ENCODE results near the gene LSM14A. TPM values are rescaled to one million over a fixed set of nuclear protein-coding genes. Genes with fewer than 3 reads are reported as not detected.

The LSM14A gene
- total RNA-seq, 1 experiment from 2014 or later: 161 TPM

DNA sequence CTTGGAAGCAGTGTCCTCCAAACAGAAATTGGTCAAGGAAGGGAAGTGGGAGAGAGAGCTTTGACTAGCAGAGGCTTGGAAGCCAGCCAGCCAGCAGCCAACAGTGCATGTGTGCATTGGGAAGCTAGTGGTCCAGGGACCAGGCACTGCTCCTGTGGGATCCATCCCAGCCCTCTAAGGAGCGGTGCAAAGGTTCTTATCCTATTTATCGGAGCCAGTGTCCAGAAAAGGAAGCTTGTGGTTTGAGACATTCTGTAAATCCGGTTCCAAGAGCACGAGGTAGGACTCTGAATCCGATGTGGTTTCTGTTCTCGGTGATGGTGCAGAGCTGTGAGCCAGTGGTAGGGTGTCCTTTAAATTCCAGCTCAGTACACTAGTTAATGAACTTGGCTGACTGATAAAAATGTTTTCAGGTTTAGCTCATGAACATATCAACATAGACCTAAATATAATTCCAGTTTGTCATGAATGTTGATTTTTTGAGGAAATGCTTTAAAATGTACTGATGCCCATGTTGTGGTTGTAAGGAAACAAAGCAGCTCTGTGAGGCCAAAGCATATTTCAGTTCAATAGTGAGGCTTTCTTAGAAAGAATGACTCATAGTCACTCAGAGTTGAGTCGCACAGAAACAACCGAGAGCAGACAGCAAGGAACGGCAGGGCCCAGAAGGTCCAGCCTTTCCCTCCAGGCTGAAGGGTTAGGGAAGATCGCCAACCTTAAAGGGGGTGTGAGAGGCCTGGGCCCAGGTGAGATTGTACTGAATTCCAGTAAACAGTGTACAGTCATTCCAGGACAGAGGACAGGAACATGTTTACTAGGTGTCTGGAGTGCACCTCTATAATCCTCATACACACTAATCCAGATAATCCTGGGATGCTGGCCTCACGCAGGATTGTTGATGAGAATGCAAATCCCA lies 60.5 kb downstream of the LSM14A start:
- POLR2A ChIA-PET: interaction anchor here (0.6 to 0.7 kb wide), 2 partner anchors 287 to 940 kb away, joined by 3 to 6 read pairs; no protein-coding TSS in a partner anchor
- DNase-seq (ENCODE audit: low spot score): no peak
- Mint-ChIP-seq H3K4me1 (peaks cover 42% of the 10 kb centered on the region), H3K4me3 (no peak overlapping the region), H3K27ac (peak overlapping the region; percentile 74), H3K36me3 (peaks cover 20% of the 10 kb centered on the region), H3K27me3 (ENCODE audit: low read depth) (no peaks in the 10 kb centered on the region), H3K9me3 (peaks cover 5% of the 10 kb centered on the region)
- ATAC-seq: no peak
- TF ChIP-seq, protein P1, sequence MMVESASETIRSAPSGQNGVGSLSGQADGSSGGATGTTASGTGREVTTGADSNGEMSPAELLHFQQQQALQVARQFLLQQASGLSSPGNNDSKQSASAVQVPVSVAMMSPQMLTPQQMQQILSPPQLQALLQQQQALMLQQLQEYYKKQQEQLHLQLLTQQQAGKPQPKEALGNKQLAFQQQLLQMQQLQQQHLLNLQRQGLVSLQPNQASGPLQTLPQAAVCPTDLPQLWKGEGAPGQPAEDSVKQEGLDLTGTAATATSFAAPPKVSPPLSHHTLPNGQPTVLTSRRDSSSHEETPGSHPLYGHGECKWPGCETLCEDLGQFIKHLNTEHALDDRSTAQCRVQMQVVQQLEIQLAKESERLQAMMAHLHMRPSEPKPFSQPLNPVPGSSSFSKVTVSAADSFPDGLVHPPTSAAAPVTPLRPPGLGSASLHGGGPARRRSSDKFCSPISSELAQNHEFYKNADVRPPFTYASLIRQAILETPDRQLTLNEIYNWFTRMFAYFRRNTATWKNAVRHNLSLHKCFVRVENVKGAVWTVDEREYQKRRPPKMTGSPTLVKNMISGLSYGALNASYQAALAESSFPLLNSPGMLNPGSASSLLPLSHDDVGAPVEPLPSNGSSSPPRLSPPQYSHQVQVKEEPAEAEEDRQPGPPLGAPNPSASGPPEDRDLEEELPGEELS (CRISPR knock-in tag; IDR thresholded peaks at IDR 0.05): no peak
- TF ChIP-seq TEAD4 (CRISPR knock-in tag; IDR thresholded peaks at IDR 0.05) (no peak), ZBTB21 (CRISPR knock-in tag; IDR thresholded peaks at IDR 0.05; ENCODE audit: borderline replicate concordance) (no peak), MXD4 (CRISPR knock-in tag; IDR thresholded peaks at IDR 0.05; ENCODE audit: borderline replicate concordance) (no peak)
- CTCF ChIA-PET: interaction anchor here (0.5 to 3.6 kb wide), 4 partner anchors 9 to 120 kb away, joined by 3 to 28 read pairs (median 4); no protein-coding TSS in a partner anchor

DNA sequence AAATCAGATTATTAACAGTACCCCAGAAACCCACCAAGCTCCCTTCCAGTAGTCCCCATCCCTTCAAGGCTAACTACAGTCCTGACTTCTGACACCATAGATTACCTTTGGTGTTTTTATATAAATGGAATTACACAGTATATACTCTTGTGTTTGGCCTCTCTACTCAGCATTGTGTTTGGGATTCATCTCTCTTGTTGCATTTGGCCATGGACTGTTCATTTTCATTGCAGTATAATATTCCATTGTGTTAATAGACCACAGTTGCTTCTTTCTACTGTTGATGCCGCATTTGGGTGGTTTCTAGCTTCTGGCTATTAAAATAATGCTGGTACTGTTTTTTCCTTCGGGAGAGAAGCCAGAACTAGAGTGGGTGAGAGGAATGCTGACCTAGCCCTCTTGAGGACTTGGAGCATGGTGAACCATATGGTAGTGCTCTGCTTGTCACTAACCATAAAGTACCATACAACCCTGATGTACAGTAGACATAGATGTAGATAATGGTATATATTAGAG lies 63.2 kb downstream of the LSM14A start:
- no peak overlapping the region for H3K4me3 Mint-ChIP-seq
- DNase-seq (ENCODE audit: low spot score) (no peak), ATAC-seq (no peak)
- peaks cover 5% of the 10 kb centered on the region for H3K9me3 Mint-ChIP-seq
- H3K4me1 Mint-ChIP-seq: peaks cover 41% of the 10 kb centered on the region
- ChIA-PET POLR2A (no interaction called here), CTCF (interaction anchor here (1.6 kb wide), 1 partner anchor 124 kb away, joined by 3 read pairs; no protein-coding TSS in a partner anchor)
- no peaks in the 10 kb centered on the region for H3K27me3 Mint-ChIP-seq (ENCODE audit: low read depth)
- H3K36me3 Mint-ChIP-seq: peaks cover 6% of the 10 kb centered on the region; the same call in 1 of the 2 replicates
- H3K27ac Mint-ChIP-seq: no peak overlapping the region
- TF ChIP-seq ETV6 (CRISPR knock-in tag; IDR thresholded peaks at IDR 0.05): no peak
- TF ChIP-seq, protein P2, sequence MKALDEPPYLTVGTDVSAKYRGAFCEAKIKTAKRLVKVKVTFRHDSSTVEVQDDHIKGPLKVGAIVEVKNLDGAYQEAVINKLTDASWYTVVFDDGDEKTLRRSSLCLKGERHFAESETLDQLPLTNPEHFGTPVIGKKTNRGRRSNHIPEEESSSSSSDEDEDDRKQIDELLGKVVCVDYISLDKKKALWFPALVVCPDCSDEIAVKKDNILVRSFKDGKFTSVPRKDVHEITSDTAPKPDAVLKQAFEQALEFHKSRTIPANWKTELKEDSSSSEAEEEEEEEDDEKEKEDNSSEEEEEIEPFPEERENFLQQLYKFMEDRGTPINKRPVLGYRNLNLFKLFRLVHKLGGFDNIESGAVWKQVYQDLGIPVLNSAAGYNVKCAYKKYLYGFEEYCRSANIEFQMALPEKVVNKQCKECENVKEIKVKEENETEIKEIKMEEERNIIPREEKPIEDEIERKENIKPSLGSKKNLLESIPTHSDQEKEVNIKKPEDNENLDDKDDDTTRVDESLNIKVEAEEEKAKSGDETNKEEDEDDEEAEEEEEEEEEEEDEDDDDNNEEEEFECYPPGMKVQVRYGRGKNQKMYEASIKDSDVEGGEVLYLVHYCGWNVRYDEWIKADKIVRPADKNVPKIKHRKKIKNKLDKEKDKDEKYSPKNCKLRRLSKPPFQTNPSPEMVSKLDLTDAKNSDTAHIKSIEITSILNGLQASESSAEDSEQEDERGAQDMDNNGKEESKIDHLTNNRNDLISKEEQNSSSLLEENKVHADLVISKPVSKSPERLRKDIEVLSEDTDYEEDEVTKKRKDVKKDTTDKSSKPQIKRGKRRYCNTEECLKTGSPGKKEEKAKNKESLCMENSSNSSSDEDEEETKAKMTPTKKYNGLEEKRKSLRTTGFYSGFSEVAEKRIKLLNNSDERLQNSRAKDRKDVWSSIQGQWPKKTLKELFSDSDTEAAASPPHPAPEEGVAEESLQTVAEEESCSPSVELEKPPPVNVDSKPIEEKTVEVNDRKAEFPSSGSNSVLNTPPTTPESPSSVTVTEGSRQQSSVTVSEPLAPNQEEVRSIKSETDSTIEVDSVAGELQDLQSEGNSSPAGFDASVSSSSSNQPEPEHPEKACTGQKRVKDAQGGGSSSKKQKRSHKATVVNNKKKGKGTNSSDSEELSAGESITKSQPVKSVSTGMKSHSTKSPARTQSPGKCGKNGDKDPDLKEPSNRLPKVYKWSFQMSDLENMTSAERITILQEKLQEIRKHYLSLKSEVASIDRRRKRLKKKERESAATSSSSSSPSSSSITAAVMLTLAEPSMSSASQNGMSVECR (CRISPR knock-in tag; IDR thresholded peaks at IDR 0.05; ENCODE audit: borderline replicate concordance): no peak
- TF ChIP-seq NR2C2 (CRISPR knock-in tag; IDR thresholded peaks at IDR 0.05): no peak
- TF ChIP-seq JAZF1 (CRISPR knock-in tag; IDR thresholded peaks at IDR 0.05): no peak
- TF ChIP-seq, protein P3, sequence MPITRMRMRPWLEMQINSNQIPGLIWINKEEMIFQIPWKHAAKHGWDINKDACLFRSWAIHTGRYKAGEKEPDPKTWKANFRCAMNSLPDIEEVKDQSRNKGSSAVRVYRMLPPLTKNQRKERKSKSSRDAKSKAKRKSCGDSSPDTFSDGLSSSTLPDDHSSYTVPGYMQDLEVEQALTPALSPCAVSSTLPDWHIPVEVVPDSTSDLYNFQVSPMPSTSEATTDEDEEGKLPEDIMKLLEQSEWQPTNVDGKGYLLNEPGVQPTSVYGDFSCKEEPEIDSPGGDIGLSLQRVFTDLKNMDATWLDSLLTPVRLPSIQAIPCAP (CRISPR knock-in tag; IDR thresholded peaks at IDR 0.05): no peak
- no peak for TF ChIP-seq NFYB (CRISPR knock-in tag; conservative IDR thresholded peaks at IDR 0.05; ENCODE audit: low read depth)
- no peak for TF ChIP-seq NR3C1 (CRISPR knock-in tag; conservative IDR thresholded peaks at IDR 0.05; ENCODE audit: low read depth)
- no peak for TF ChIP-seq FOXK1 (CRISPR knock-in tag; IDR thresholded peaks at IDR 0.05)
- no peak for TF ChIP-seq ZNF232 (CRISPR knock-in tag; IDR thresholded peaks at IDR 0.05)
- TF ChIP-seq GRHL2 (CRISPR knock-in tag; IDR thresholded peaks at IDR 0.05; ENCODE audit: insufficient replicate concordance, severe bottlenecking): no peak
- TF ChIP-seq ELF4 (CRISPR knock-in tag; IDR thresholded peaks at IDR 0.05; ENCODE audit: low read depth): no peak
- no peak for TF ChIP-seq FOXP1 (CRISPR knock-in tag; IDR thresholded peaks at IDR 0.05; ENCODE audit: borderline replicate concordance)
- TF ChIP-seq, protein P4, sequence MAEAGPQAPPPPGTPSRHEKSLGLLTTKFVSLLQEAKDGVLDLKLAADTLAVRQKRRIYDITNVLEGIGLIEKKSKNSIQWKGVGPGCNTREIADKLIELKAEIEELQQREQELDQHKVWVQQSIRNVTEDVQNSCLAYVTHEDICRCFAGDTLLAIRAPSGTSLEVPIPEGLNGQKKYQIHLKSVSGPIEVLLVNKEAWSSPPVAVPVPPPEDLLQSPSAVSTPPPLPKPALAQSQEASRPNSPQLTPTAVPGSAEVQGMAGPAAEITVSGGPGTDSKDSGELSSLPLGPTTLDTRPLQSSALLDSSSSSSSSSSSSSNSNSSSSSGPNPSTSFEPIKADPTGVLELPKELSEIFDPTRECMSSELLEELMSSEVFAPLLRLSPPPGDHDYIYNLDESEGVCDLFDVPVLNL (CRISPR knock-in tag; IDR thresholded peaks at IDR 0.05; ENCODE audit: borderline replicate concordance, low read depth): no peak
- TF ChIP-seq, protein P5, sequence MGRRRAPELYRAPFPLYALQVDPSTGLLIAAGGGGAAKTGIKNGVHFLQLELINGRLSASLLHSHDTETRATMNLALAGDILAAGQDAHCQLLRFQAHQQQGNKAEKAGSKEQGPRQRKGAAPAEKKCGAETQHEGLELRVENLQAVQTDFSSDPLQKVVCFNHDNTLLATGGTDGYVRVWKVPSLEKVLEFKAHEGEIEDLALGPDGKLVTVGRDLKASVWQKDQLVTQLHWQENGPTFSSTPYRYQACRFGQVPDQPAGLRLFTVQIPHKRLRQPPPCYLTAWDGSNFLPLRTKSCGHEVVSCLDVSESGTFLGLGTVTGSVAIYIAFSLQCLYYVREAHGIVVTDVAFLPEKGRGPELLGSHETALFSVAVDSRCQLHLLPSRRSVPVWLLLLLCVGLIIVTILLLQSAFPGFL (CRISPR knock-in tag; IDR thresholded peaks at IDR 0.05; ENCODE audit: borderline replicate concordance): no peak
- TF ChIP-seq NFATC4 (CRISPR knock-in tag; IDR thresholded peaks at IDR 0.05): no peak
- no peak for TF ChIP-seq SOX15 (CRISPR knock-in tag; IDR thresholded peaks at IDR 0.05)
